HS-5 (cell line): ENCODE data around the gene GALNT16.

ENCODE experiments used
- DNase-seq: peaks from one replicate; pipeline ENCODE4 v3.0.0-alpha.2; 2012; ENCODE audit warnings: low read depth

The GALNT16 gene

DNA sequence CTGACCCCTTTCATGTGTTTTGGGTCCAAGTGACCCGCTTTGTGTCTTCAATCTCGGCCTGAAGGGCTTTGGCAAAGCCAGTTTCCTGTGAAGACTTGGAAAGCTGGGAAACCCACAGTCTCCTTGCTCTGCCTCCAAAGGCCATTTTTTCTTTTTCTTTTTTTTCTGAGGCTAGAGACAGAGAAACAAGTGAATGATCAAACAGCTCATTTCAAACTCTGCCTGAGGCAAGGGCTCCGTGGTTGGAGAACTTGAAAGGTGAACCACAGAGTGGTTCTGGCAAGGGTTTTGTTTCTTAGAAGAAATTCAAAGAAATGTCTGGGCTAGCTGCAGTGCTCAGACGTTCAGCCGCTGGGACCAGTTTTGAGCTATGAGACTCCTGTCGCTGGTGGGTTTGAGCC is 75.4 kb downstream of the GALNT16 start:
- no peak for DNase-seq

DNA sequence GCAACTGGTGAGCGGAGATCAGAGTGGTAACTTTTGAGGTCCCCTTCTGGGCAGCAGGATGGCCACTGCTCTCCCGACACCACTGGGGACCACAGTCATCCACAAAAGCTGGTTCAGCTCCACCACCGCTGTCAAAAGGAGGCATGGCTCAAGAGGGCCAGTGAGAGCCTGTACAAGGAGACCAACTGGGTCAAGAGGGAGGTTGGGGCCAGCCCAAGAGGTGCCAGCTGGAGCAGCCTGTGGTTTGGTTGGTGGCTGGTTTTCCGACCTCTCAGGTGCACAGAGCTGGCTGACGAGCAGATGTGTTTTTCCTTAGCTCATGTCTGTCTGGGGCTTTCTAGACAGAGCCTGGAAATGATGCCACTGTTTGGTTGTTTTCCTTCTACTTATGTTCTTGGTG is 78.0 kb downstream of the GALNT16 start:
- no peak for DNase-seq

DNA sequence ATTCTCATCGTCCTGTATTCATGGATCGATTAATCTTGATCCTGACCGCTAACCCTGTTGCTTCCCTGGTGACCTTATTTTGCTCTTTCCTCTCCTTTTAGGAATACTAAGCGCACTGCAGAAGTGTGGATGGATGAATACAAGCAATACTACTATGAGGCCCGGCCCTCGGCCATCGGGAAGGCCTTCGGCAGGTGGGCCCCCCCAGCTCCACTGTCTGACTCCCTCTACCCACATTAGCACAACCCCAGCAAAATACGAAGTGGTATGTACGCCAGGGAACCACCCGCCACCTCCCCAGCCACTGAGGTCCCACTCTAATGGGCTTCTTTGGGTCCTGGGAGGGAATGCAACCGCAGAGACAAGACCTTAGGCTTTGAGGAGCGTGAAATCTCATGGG is 79.5 kb downstream of the GALNT16 start:
- DNase-seq: no peak

DNA sequence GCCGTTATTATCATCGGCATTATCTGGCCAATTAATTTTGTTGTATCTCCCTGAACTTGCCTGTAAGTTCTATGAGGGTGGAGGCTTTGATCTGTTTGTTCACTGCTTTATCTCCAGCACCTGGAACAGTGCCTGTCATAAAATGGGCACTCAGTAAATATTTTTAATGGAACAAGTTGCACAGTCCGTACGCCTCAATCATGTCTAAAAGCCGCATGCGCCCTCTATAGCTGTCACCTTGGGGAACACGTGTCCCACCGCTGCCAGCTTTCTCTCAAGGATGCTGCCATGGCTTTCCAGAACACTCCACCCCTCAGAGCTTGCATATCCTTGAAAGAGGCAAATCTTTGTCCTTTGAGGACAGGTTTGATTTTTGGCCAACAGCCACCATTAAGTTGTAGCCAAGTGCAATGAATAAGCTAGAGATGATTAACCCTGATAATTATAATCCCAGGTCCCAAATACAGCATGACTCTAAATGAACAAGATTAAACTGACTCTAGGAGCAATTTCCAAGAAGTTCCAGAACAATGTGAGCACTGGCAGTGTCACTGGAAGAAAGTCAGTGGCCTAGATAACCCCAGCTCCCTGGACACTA is 83.1 kb downstream of the GALNT16 start:
- no peak for DNase-seq

DNA sequence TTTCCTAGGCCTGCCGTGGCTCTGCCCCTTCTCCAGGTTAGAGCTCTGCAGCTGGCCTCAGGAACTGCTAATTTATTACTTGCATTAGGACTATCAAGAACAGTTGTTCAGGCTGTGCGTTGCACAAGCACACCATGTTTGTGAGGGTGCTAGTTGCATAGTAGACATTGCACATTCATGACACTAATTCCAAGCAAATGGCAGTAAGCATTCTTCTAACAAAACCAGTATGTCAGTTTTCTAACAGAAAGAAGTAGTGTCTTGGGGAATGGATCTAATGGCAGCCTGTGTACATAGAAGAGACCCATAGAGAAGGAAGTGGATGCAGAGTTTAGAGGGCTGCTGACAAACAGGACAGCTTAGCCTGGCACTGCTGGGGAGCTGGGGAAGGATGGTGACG is 84.2 kb downstream of the GALNT16 start:
- DNase-seq: no peak

DNA sequence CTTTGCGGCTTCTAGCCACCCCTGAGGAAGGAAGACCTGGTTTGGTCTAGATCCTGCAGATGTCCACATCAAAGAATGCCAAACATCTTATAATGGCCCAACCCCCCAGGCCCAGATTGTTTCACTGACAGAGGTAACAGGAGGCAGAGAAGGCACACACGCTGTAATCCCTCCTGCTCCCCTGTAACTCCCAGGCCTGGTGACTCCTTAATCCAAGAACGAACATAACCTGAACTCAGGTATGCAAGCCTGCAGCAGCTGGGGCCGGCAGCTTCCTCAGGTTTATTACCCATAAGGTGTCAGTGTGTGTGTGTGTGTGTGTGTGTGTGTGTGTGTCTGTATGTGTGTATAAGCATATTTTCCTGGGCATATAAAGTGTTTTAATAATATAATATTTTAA is 85.4 kb downstream of the GALNT16 start:
- DNase-seq: no peak

DNA sequence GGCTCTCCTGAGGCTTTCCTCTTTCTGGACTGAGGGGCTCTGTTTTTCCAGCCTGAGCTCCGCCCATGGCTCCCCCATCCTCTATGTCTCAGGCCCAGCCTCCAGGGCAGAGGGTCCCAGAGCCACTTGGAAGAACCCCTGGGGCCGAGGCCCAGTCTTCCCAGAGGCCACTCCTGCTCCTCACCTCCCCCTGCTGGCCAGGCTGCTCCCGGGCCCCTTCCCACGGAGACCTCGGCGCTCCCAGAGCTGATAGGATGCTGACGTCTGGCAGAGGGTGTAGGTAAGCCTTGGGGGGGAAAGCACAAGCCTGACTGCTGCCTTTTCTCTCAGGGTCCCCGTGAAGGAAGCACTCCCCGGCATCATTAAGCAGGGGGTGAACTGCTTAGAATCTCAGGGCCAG is 86.8 kb downstream of the GALNT16 start:
- no peak for DNase-seq

DNA sequence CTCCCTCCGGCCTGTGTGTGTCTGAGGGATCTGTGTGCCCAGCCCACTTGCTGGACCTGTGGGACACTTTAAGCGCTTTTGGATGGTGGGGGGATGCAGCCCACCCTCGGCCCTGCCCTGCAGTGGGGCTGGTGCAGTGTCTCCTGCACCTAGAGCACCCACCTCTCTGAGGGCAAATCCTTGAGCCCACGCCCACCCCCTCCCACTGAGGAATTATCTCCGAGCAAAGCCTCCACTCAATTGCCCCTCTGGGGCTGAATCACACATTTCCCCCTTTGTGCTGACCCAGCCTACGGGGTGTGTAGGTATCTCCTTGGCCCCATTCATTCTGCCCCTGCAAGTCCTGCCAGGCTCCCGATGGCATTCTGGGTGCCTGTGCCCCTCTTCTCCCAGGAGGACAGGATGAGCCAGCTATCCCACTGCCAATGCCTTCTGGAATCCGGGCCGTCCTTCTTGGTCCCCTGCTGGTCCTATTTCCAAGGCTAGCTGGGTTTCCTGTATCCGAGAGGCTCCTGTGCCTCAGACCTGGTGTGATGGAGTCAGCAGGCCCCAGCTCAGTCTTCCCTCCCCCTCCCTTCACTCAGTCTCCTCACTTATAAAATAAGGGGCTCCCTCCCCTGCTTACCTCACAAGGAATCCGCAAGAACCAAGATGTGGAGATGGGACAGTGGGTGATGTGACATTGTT is 89.3 kb downstream of the GALNT16 start:
- DNase-seq: no peak

DNA sequence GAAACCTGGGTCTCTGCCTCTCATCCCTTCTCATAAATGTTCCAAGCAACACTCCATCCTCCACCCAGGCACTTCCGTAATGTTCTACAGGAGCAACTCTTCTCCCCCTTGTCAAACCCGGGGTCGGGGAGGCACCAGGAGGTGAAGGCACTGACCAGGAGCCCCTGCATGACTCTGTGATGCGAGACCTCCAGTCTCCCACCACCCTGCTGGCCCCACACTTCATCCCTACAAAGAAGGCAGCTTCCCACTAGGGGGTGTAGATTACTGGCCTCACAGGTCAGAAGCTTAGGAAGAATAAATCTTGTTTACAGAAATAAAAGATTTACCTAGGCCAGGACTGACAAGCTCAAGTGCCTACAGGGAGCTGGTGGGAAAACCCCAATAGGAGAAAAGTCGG is 90.9 kb downstream of the GALNT16 start:
- DNase-seq: no peak

DNA sequence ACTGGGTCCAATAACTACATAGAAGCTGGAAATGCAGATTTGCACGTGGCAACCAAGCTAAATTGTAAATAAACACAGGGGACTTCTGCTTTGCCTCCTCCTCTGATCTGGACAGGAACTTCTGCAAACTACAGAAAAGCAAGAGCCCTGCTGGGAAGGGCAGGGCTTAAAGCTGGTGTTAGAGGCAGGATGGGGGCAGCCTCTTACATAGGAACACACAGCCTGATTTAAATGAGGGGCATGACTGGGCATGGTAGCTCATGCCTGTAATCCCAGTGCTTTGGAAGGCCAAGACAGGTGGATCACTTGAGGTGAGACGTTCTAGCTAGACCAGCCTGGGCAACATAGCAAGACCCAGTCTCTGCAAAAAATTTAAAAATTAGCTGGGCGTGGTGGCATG is 91.4 kb downstream of the GALNT16 start:
- no peak for DNase-seq

DNA sequence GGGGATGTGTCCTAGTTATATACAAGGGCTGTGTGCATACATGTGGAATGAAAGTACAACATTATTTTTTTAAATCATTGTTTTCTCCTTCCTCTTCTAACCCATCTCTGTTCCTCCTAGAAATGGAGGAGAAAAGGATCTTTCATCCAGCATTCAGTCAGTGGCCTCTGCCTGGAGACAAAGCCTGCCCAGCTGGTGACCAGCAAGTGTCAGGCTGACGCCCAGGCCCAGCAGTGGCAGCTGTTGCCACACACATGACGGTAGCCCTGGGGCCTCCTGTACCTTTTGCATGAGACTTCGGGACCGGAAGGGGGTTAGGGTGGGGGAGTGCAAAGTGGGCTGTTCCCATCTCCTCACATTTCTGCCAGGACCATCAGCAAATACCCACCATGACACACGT is 92.0 kb downstream of the GALNT16 start:
- no peak for DNase-seq

DNA sequence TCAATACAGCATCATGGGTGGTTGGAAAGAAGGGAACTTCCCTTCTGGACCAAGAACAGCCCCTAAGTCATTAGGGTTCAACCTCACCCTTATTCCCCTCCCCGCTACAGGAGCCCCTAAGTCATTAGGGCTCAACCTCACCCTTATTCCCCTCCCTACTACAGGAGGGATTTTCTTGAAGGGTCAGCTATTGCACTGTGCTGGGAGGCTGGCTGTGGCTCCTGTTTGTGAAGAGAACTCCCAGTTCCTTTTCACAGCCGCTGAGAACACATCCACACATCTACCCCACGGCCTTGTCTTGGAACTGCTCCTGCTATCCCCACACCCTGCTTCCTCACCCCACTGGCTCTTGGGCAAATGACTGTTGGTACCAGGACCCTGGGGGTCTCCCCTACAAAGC is 93.2 kb downstream of the GALNT16 start:
- DNase-seq: no peak

DNA sequence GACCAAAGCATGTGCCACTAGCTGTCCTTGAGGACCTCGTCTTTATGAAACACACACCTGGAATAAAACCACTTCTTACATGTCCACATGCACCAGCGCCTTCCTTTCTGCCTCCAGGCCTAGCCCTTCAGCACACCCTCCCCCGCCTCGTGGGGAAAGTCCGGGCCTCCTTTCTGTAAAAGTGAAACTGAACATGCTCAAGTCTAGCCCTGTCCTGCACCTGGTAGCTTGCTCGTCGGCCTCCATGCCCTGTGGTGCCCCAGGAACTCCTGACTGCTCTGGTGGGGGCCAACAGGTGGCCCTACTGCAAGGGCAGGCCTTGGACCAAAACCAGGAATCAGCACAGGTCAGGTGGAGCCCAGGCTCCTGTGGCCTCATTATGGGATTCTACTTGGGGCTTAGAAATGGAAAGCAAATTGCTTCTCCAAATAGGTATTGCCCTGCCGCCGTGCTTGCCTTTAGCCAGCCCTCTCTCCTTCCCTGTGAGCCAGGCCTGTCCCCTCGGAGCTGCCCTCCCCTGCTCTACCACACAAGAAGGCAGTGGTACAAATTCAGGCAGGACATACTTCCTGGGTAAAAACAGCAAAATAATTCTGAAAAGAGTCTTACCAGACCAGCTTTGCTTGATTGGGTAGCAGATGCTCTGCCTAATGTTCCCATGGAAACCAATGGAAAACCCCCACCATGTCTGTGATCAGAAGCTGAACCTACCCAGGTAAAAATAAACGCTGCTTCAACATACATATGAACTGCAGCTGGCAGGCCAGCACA is 94.6 kb downstream of the GALNT16 start:
- DNase-seq: no peak

DNA sequence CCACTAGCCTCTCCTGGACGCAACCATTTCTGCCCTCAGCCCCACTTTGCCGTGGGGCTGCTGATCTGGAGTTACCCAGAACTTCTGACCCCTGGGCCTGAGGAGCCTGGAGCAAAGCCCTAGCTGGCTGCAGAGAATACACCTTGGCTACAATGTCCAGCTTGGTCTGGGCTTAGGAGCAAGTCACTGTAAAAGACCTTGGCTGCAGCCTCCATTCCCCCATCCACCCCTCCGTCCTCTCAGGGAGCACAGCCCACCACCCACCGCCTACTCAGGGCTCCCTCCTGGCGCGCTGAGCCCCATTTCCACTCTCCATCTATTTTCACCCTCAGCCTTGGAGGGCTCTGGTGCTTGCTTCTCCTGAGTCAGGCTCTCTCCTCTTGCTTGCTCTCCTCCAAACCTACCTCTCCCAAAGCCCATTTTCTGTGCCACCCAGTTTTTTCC is 95.2 kb downstream of the GALNT16 start:
- no peak for DNase-seq

DNA sequence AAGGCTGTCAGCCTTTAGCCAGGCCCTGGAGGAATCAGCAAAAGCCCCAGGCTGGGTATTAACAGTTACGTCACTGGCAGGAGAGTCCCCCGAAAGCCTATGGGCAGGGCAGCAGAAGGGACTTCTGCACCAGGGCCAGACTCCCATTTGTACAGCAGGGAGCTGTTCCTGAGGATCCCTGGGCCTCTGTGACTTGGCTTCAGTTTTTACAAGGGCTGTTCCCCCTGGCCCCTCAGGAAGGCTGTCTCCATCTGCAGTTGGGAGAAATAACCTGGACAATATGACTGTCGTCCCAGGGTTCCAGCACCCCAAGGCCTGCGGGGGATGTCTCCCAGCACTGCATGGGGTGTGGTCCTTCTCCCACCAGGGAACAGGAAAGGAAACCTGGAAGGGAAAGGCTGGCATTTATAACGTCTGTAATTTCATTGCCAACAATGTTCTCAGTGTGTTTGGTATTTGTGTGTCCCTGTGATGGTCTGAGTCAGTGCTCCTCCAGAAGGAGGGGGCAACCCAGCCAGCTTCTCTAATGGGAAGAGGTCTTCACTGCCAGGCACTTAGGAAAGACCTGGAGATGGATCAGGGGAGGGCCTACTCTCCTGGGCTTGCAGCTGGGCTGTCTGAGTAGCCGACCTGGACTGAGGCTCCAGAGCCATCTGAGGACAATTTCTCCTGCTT is 95.8 kb downstream of the GALNT16 start:
- no peak for DNase-seq

DNA sequence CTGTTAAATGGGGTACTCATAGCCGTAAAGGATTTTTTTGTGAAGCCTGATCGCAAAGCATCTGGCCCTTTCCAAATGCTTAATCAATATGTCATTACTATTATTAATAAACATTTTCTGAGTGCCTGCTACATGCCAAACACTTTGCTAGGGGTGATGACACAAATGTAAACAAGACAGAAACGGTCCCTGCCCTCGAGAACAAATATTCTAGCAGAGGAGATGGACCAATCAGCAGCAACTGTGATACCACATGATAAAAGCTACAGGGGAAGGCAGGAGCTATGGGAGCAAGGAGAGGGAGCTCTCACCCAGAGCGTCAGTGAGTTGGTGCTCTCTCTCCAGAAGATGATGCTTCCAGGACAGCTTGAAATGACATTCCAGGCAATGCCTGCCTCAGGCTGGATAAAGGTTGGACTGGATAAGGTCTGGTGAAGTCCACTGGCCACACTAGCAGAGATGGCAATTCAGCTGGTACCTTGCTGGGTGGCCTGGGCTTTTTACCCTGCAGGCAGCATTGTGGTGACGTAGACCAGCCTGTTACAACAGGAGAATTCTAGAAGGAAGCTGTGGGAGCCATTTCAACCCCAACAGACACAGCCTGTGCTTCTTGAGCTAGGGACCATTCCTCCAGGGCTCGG is 97.1 kb downstream of the GALNT16 start:
- DNase-seq: no peak

DNA sequence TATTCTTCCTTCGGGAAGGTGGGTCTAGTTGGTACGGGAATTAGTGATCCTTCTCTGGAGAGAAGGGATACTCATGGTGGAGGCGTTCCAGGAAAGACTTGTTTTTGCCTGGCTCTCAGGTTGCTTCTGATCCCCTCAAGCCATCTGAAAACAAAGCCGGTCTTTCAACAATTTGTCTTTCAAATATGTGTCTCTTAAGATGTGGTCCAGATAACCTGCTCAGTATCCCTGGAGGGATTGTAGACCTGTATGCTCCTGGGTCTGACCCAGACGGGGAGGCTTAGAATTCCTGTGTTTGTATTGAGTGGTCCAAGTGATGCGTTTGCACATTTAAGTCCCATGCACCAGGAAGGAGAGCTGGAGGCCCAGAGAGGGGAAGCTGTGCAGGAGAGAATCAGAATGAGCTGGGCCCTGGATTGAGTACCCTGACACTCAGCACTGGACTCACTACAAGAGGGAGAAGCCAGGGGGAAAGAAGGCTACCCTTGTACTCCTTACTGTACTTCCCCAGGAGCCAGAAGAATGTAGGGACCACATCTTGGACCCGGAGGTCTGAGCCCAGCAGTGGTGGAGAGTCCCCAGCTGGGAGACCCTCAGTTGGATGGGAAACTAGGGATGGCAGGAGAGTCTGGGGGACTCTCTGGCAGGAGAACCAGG is 97.7 kb downstream of the GALNT16 start:
- DNase-seq: no peak

DNA sequence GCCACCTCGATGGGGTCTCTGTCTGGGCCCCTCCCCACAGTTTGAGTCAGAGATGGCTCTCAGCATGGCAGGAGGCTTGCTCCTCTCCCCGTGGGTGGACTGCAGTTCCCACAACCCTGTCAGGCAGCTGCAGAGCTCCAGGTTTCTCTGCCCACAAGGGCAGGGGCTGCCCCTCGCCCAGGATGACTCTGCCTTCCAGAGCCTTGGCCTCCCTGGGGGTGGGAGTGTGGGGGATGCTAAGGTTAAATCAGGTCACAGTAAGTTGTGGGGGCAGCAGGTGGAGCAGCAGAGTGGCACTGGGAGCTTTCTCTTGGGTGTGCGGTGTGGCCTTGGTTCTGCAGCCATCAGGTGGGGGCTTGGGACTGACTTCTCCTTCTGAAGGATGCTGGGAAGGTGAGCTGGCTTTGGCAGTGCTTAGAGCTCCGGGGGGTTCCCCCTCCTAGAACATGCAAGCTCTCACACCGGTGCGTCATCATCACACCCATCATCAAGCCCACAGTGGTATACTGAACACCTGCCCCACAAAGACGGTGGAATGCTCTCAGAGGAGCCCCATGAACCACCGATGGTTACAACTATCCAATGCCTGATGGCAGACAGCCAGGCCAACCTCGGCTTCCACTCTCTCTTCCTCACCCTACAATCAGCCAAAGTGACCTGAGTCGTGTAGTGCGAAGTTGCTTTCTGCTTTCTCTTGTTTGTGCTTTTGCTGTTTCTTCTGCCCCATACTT is 98.4 kb downstream of the GALNT16 start:
- DNase-seq: no peak

DNA sequence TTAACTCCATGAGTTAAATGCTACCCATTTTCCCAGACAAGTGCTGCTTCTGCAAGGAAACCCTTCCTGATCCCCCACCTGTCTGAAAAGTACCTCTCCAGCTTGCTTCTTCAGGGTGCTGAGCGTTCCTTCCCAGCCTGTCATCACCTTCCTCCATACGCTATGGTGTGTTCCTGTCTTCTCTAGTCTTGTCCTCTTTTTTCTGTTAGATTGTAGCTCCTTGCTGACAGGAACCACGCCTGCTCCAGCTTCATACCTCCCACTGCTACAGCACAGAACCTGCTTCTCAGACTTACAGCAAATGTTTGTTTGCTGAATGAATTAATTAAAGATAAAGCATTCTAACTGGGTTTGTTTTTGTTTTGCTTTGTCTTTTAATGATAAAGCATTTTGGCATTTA is 99.0 kb downstream of the GALNT16 start:
- no peak for DNase-seq

DNA sequence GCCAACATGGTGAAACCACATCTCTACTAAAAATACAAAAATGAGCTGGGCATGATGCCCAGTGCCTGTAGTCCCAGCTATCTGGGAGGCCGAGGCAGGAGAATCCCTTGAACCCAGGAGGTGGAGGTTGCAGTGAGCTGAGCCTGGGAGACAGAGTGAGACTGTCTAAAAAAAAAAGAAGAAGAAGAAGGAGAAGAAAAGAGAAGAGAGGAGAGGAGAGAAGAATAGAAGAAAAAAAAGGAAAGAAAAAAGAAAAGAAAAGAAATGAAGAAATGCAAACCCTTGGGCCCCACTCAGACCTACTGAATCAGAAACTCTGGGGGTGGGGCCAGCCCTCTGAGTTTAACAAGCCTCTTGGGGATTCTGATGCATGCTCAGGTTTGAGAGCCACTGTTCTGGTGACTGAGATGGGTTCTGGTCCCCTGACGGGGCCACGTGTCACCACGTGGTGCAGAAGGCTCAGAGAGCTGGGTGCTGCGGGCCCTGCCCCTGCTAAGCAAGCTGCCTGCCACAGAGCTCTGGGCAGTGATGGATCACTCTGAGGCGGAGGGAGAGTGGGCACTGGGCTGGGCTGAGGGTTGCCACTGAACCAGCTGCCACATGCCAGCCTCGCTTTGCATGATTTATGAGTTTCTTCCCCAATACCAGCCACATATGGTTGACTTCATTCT is 100.6 kb downstream of the GALNT16 start:
- no peak for DNase-seq

DNA sequence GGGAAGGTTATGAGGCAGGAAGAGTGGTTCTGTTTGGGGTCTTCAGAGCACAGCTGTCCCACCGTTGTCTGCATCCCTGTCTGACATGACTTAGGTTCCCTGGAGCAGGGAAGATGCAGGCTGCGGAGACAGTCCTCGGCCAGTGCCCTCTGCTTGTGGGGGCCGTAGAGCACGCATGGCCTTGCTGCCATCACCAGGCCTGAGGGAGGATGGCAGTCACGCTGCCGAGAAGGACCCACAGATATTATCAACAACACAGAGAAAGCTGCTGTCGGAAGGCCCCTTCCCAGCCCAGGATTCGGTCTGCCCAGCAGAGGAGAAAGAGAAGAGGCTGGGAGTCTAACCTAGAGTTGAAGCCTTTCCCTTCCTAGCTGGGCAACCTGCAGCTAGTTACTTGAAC is 103.1 kb downstream of the GALNT16 start:
- no peak for DNase-seq
